Spinal cord (tissue), 10 donors: ENCODE measurements around the gene SLC4A1. TPM values are rescaled to one million over a fixed set of nuclear protein-coding genes. Genes with fewer than 3 reads are reported as not detected.

Experiments used
- DNase-seq, 6 donors: peaks; one replicate each; pipeline versions ENCODE4 v3.0.0 to v3.0.0-alpha.2; 2013 to 2015; ENCODE audit warnings: low spot score in 6 of 6, low read depth in 4 of 6
- H3K27ac ChIP-seq: one replicate; pipeline ENCODE4 v1.5.1; 2013; ENCODE audit warnings: low read depth, low read length, control low read depth
- H3K27me3 ChIP-seq: one replicate; pipeline ENCODE4 v1.6.1; 2013; ENCODE audit warnings: low read length; ENCODE audit not compliant: control insufficient read depth, insufficient read depth
- H3K36me3 ChIP-seq: one replicate; pipeline ENCODE4 v1.6.1; 2013; ENCODE audit warnings: low read length; ENCODE audit not compliant: control insufficient read depth, insufficient read depth
- H3K4me1 ChIP-seq: one replicate; pipeline ENCODE4 v1.6.1; 2013; ENCODE audit warnings: low read length; ENCODE audit not compliant: control insufficient read depth, insufficient read depth
- H3K4me3 ChIP-seq: one replicate; pipeline ENCODE4 v1.5.1; 2013; ENCODE audit warnings: low read depth, low read length, control low read depth
- H3K9me3 ChIP-seq: one replicate; pipeline ENCODE4 v1.6.1; 2013; ENCODE audit warnings: low read length; ENCODE audit not compliant: control insufficient read depth, insufficient read depth
- WGBS: methylation state at CpG from one replicate; pipeline ENCODE4 v1.1.5; 2013; ENCODE audit warnings: missing lambda C conversion rate; ENCODE audit not compliant: insufficient coverage; 5-methylcytosine and 5-hydroxymethylcytosine counted together
- long read RNA-seq, 4 donors: transcript quantifications; one replicate each; lab custom pipeline, GENCODE V29; 2026
- polyA plus RNA-seq, 2 donors: library from polyadenylated mRNA; unstranded; fragments of 120-200 nt; gene quantifications; one replicate each; pipeline ENCODE4 v1.2.1, GENCODE V29; 2013; ENCODE audit not compliant: insufficient read length in 2 of 2
- total RNA-seq, 2 donors: library from RNA; depleted of rRNA in 1 of 2; stranded (reverse); fragments of 120-200 nt in 1 of 2; fragments of >200 nt in 1 of 2; gene quantifications; one replicate each; pipeline versions ENCODE4 v1.2.3 to v1.2.4, GENCODE V29; 2013 to 2014
- donor health status: healthy.

The SLC4A1 gene
- total RNA-seq (10 to 100 TPM; 13.7 to 34.6 TPM), polyA plus RNA-seq (1 to 10 TPM; 3.9 to 4.1 TPM)
- long read RNA-seq, donor 1, partial matches to known transcripts = 105 of 158 reads
- long read RNA-seq, donor 1, other reads (novel, unspliced or antisense) = 53 of 158 reads
- long read RNA-seq, donor 2, full-length matches to known transcripts = 2 of 2 reads
- long read RNA-seq, donor 2, partial matches to known transcripts = 0 of 2 reads
- long read RNA-seq, donor 2, other reads (novel, unspliced or antisense) = 0 of 2 reads
- long read RNA-seq, donor 3, partial matches to known transcripts = 6 of 6 reads
- long read RNA-seq, donor 3, other reads (novel, unspliced or antisense) = 0 of 6 reads
- long read RNA-seq, donor 4 = 0 reads

DNA sequence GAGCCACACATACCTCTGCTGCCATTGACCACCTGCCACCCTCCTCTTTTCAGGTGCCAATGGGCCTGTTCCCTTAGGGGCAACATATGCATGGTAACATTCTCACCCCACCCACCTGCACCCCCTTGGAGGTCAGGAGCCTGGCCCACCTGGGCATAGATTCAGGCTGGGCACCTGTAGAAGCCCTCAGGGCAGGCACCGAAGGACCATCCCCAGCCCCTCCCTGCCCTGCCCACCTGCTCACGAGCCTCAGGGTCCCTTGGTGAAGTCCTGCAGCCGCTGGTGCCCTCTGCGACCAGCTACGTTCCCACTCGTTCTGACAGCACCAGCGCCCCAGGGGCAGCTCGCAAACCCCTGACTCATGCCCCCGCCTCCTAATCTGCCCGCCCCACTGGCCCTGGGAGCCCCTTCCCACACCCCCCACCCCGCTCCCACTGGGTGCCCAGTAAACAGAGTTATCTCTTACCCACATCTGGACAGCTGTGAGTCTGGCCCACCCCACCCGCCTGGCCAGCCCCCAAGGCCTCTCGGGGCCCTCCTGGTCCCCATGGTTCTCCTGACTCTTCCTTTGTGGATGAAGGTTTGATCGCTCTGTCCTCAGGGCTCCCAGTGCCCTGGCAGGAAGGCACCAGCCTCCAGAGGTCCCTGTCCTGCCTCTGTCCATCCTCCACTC lies at the start of gene SLC4A1:
SLC4A1 (minus strand) TSS at position 318 of the 673 bp plus-strand sequence. CDS start 5,269 bp downstream, outside the sequence.
- Histone ChIP-seq H3K36me3 (no peaks in the 10 kb centered on the region), H3K9me3 (no peaks in the 10 kb centered on the region), H3K27me3 (no peaks in the 10 kb centered on the region), H3K27ac (no peak within 1 kb of the TSS), H3K4me1 (peaks cover 13% of the 10 kb centered on the region), H3K4me3 (no peak within 1 kb of the TSS)
- DNase-seq = no peak
- WGBS = 80% methylated on average over 13 of the region's 14 CpGs

DNA sequence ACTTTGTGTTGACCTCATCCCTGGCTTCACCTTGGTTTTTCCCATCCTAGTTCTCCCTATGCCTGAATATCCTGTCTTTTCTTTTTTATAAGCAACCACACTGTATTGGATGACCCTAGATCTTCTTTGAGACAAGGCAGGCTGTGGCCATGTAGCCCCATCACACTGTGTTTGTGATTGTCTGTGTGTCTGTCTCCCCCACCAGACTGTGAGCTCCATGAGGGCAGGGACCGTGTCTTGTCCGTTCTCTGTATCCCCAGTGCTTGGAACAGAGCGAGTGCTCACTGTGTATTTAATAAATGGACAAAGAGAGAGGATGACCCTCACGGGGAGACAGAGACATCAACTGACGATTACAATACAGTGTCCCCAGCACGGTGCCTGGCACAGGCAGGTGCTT lies 49.6 kb upstream of the SLC4A1 start:
- peaks cover 13% of the 10 kb centered on the region for H3K4me1 ChIP-seq
- no peak overlapping the region for H3K4me3 ChIP-seq
- no peak for DNase-seq
- no peaks in the 10 kb centered on the region for H3K9me3 ChIP-seq
- 93% methylated on average over 3 of the region's 6 CpGs for WGBS
- H3K27me3 ChIP-seq = peaks cover 24% of the 10 kb centered on the region
- no peak overlapping the region for H3K27ac ChIP-seq
- peaks cover 94% of the 10 kb centered on the region for H3K36me3 ChIP-seq

DNA sequence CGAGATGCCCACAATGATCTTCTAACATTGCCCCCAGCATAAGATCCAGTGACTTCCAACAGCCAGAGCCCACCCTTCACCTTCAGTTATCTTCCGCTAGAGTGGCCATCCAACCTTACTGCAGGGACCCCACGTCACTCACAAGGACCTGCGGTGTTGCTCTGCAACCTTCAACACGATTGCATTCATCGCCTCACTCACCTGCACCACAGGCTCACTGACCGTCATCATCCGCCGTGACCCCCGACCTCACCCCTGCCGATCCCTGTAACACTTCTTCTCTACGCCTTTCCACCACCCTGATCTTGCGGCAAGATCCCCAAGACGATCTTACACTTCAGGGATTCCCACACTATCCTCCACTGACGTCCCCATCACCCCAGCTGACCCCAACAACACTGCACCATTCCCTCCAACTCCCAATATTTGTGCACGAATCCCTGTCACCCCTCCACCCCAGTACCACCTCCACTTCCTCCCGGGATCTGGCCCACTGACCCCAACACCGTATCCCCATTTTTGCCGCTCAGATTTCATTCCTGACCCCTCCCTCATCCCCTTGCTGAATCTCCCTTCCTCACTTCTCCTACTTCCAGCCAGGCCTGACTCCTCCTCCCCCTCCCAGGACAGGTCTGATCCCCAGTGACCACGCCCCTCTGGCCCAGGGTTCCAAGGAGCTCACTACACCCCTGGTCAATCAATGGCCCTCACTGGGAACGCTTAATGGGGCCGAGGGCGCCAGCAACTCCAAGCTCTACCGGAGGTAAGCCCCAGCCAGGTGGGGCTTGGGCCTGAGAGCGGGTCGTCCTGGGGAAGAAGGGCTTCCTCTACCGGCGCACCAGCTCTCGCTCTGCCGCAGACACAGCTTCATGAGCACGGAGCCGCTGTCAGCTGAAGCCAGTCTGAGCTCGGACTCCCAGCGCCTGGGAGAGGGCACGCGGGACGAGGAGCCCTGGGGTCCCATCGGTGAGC lies 48.1 kb upstream of the SLC4A1 start:
- Histone ChIP-seq H3K9me3 (no peaks in the 10 kb centered on the region), H3K4me1 (peaks cover 20% of the 10 kb centered on the region), H3K27me3 (peaks cover 24% of the 10 kb centered on the region), H3K27ac (no peak overlapping the region), H3K4me3 (no peak overlapping the region), H3K36me3 (peaks cover 86% of the 10 kb centered on the region)
- DNase-seq = no peak
- WGBS = 29% methylated on average over 38 of the region's 38 CpGs

DNA sequence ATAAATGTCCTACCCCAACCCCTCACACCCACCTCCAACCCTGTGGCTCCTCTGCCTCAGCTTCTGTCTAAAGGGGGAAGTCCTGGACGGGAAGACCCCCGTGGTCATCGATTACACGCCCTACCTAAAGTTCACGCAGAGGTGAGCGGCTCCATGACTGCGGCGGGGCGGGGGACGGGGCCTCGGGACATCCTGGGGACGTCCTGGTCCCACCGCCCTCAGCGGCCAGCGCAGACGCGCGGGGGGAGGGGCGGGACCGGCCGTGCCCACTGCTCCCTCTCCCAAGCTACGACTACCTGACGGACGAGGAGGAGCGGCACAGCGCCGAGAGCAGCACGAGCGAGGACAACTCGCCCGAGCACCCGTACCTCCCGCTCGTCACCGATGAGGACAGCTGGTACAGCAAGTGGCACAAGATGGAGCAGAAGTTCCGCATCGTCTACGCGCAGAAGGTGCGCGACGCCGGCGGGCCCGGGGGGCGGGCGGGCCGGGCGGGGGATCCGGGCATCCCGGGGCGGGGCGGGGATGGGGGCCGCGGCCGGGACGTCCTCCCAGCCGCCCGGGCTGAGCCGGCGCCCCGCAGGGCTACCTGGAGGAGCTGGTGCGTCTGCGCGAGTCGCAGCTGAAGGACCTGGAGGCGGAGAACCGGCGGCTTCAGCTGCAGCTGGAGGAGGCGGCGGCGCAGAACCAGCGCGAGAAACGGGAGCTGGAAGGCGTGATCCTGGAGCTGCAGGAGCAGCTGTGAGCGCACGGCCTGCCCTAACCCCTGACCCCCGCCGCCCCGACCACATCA lies 47.1 kb upstream of the SLC4A1 start:
- peak in 2 of 6 donors; percentile 56 to 61 for DNase-seq
- Histone ChIP-seq H3K36me3 (peaks cover 84% of the 10 kb centered on the region), H3K27me3 (peaks cover 24% of the 10 kb centered on the region), H3K27ac (no peak overlapping the region), H3K4me1 (peaks cover 30% of the 10 kb centered on the region), H3K9me3 (no peaks in the 10 kb centered on the region), H3K4me3 (no peak overlapping the region)
- WGBS = 13% methylated on average over 76 of the region's 81 CpGs

DNA sequence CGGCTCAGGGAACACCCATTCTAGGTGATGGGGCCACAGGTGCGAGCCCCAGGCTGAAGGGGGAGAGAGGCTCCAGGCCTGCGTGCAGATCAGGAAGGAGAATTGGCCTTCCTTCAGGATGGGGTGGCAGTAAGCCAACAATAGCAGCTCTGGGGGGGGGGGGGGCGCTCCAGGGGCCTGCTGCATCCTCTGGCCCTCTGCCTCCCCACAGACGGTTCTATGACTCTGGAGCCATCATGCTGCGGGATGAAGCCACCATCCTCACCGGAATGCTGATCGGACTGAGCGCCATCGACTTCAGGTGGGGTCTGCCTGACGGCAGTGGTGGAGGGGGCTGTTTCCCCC lies 46.6 kb upstream of the SLC4A1 start:
- no peak for DNase-seq
- Histone ChIP-seq H3K36me3 (peaks cover 82% of the 10 kb centered on the region), H3K4me3 (no peak overlapping the region), H3K27ac (no peak overlapping the region), H3K4me1 (peaks cover 35% of the 10 kb centered on the region), H3K27me3 (peaks cover 24% of the 10 kb centered on the region), H3K9me3 (no peaks in the 10 kb centered on the region)
- 57% methylated on average over 1 of the region's 11 CpGs for WGBS

DNA sequence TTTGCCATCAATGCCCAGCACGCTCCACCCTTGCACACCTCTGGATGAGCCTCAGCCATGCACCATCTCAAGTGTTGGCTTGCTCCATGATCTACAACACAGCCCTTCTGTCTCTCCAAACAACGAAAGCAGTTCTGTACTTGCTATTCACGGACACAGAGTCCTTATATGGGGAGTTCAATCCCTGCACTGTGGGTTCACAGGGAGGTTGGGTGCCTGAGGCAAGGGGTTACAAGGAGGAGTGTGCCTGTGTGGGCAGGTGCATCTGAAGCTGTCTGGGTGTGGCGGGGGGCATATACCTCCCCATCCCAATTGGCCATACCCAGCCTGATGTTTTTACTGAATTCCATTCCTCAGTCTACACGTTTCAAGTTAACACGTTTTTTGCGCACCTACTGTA lies 46.1 kb upstream of the SLC4A1 start:
- DNase-seq = no peak
- peaks cover 24% of the 10 kb centered on the region for H3K27me3 ChIP-seq
- peaks cover 40% of the 10 kb centered on the region for H3K4me1 ChIP-seq
- 78% methylated on average over 1 of the region's 7 CpGs for WGBS
- H3K36me3 ChIP-seq = peaks cover 77% of the 10 kb centered on the region
- H3K4me3 ChIP-seq = no peak overlapping the region
- no peaks in the 10 kb centered on the region for H3K9me3 ChIP-seq
- no peak overlapping the region for H3K27ac ChIP-seq

DNA sequence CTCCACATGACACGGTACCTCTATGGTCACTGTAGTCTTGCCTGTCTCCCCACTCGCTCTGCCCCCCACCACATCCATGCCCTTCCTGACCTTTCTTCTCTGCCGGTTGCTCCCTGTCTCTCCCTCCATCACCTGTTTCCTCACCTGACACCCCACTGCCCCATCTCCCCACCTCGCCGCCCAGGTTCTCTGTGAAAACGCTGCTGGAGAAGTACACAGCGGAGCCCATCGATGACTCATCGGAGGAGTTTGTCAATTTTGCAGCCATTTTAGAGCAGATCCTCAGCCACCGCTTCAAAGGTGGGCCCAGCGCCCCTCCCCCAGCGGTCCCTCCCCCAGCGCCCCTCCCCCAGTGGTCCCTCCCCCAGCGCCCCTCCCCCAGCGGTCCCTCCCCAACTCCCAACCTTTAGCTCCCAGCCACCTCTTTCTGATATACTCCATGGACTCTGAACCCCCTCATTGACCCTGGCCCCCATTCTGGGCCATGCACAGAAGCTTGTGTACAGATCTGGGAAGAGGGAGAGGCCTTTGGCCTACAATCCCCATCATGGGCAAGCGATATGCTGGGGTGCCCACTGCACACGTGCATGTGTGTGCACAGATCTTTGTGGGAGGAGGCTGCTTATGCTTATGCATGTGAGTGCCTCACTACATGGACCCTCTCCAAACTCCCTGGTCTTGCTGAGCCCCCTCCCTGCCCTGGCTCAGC lies 44.6 kb upstream of the SLC4A1 start:
- Histone ChIP-seq H3K4me3 (no peak overlapping the region), H3K36me3 (peaks cover 62% of the 10 kb centered on the region), H3K27me3 (peaks cover 24% of the 10 kb centered on the region), H3K9me3 (no peaks in the 10 kb centered on the region), H3K4me1 (peaks cover 48% of the 10 kb centered on the region), H3K27ac (no peak overlapping the region)
- no peak for DNase-seq
- 78% methylated on average over 7 of the region's 17 CpGs for whole genome bisulfite sequencing

DNA sequence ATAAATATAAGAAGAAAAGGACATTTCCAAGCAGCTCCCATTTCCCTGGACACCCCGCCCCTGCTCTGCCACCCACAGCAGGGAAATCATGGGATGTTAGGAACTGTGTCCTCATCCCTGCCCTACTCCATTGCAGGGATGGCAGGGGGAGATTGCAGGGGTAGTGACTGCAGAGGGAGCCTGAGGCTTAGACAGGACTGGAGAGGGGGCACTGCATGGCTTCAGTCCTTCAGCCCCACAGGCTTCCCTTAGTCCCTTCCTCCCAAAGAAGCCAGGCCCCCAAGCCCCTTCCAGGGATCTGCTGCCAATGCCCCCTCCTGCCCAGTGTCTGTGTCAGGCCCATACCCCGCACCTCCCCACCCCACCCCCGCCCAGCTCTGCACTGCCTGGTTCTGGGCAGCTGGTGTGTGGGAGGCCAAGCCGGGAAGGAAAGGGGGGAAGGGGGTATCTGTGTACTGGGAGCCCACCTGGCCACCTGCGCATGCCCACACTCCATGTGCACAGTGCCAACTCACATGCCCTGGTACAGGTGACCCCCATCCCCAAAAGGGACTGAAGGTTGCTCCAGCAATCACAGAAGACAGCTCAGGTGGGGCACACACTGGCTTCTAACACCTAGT lies 43.7 kb upstream of the SLC4A1 start:
- WGBS = no CpG with 5 or more reads among the region's 5 CpGs
- peaks cover 53% of the 10 kb centered on the region for H3K4me1 ChIP-seq

More for the DNA sequence above, 43.7 kb upstream of the SLC4A1 start:
- no peak overlapping the region for H3K4me3 ChIP-seq
- H3K36me3 ChIP-seq = peaks cover 58% of the 10 kb centered on the region
- no peak for DNase-seq
- peaks cover 19% of the 10 kb centered on the region for H3K27me3 ChIP-seq
- H3K27ac ChIP-seq = no peak overlapping the region
- H3K9me3 ChIP-seq = no peaks in the 10 kb centered on the region
